ENCODE data around the gene DDR1. TPM values are rescaled to one million over a fixed set of nuclear protein-coding genes. Genes with fewer than 3 reads are reported as not detected.
"Not testable (repeated sequence)": the region's sequence is repeated elsewhere in the genome, so short reads cannot be mapped to it uniquely, and the experiment has no call there.

Gene DDR1
- total RNA-seq, 1 donor from 2014 or later: 8.2 TPM

DNA sequence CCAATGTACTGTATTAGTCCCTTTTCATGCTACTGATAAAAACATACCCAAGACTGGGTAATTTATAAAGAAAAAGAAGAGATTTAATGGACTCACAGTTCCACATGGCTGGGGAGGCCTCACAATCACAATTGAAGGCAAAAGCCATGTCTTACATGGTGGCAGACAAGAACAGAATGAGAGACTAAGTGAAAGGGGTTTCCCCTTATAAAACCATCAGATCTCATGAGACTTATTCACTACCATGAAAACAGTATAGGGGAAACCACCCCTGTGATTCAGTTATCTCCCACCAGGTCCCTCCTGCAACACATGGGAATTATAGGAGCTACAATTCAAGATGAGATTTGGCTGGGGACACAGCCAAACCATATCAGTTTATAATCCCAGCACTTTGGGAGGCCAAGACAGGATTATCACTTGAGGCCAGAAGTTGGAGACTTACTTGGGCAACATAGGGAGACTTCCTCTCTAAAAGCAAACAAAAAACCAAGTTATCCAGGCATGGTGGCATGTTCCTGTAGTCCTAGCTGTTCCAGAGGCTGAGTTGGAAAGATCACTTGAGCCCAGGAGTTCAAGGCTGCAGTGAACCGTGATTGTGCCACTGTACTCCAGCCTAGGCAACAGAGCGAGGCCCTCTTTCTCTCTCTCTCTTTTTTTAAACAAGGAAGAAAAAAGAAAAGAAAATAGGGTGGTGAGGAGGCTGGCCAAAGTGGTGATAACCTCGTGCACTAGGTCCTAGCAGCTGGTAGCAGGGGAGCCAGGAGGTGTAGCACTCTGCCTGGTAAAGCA, 22.9 kb upstream of the DDR1 start:
- H3K9me3 Mint-ChIP-seq (ENCODE audit: unreplicated experiment): peaks cover 5% of the 10 kb centered on the region
- no peak overlapping the region for H3K27ac Mint-ChIP-seq (ENCODE audit: unreplicated experiment)
- H3K4me3 Mint-ChIP-seq (ENCODE audit: unreplicated experiment): no peak overlapping the region
- no peak for DNase-seq (ENCODE audit: low spot score)
- peaks cover 4% of the 10 kb centered on the region for H3K27me3 Mint-ChIP-seq (ENCODE audit: unreplicated experiment)
- peaks cover 7% of the 10 kb centered on the region for H3K36me3 Mint-ChIP-seq (ENCODE audit: low read depth, unreplicated experiment)
- no peaks in the 10 kb centered on the region for H3K4me1 Mint-ChIP-seq (ENCODE audit: unreplicated experiment)
- TF ChIP-seq, protein P1, sequence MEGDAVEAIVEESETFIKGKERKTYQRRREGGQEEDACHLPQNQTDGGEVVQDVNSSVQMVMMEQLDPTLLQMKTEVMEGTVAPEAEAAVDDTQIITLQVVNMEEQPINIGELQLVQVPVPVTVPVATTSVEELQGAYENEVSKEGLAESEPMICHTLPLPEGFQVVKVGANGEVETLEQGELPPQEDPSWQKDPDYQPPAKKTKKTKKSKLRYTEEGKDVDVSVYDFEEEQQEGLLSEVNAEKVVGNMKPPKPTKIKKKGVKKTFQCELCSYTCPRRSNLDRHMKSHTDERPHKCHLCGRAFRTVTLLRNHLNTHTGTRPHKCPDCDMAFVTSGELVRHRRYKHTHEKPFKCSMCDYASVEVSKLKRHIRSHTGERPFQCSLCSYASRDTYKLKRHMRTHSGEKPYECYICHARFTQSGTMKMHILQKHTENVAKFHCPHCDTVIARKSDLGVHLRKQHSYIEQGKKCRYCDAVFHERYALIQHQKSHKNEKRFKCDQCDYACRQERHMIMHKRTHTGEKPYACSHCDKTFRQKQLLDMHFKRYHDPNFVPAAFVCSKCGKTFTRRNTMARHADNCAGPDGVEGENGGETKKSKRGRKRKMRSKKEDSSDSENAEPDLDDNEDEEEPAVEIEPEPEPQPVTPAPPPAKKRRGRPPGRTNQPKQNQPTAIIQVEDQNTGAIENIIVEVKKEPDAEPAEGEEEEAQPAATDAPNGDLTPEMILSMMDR (IDR thresholded peaks at IDR 0.05; ENCODE audit: unreplicated experiment): no peak

DNA sequence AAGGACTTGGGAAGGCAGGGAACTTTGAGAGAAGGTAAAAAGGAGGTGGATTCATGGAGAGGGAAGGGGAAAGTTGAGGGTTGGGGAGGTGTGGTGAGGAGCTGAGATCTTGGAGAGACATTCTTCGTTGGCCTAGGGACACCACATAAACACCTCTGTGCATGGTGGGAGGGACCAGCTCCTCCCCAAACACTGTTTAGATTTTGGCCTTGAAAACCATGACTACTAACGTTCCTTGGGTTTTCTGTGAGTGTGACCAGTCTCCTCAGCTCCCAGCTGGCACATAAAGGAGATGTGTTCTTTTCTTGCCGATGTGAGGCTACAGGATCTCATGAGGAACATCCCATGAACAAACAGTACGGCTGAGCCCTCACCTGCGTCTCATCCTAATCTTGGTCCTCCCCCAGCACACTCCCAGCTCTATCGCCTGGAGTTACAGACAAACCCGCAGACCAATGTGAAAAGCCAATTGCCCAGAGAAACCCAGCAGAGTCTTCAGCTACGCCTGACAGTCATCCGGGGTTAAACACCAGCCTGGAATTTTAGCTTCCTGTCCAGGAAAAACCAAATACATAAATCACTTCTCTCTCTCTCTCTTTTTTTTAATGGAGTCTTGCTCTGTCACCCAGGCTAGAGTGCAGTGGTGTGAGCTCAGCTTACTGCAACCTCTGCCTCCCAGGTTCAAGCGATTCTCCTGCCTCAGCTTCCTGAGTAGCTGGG, 22.0 kb upstream of the DDR1 start:
- Mint-ChIP-seq H3K9me3 (ENCODE audit: unreplicated experiment) (peaks cover 5% of the 10 kb centered on the region), H3K4me3 (ENCODE audit: unreplicated experiment) (no peak overlapping the region), H3K27ac (ENCODE audit: unreplicated experiment) (no peak overlapping the region), H3K4me1 (ENCODE audit: unreplicated experiment) (no peaks in the 10 kb centered on the region), H3K36me3 (ENCODE audit: low read depth, unreplicated experiment) (peaks cover 7% of the 10 kb centered on the region), H3K27me3 (ENCODE audit: unreplicated experiment) (peaks cover 4% of the 10 kb centered on the region)
- TF ChIP-seq, protein P1 (IDR thresholded peaks at IDR 0.05; ENCODE audit: unreplicated experiment): no peak
- DNase-seq (ENCODE audit: low spot score): no peak

DNA sequence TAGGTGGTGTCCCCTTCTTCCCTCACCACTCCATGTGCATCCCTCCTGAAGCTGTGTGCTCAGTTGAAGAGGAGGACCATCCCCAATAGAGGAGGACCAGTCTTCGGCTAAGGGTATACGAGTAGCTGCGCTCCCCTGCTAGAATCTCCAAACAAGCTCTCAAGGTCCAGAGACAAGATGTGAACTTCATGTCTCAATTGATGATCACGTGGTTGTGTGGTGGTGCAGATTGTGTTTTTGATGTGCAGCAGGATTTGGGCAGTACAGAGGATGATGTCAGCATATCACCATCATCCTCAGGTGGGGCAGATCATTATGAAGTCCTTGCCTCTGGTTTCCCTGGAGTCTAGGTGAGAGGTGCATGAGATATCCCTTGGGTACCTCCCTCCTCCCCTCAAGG, 20.0 kb upstream of the DDR1 start:
- TF ChIP-seq, protein P1 (IDR thresholded peaks at IDR 0.05; ENCODE audit: unreplicated experiment): no peak
- no peak for DNase-seq (ENCODE audit: low spot score)
- Mint-ChIP-seq H3K4me1 (ENCODE audit: unreplicated experiment) (no peaks in the 10 kb centered on the region), H3K9me3 (ENCODE audit: unreplicated experiment) (peaks cover 5% of the 10 kb centered on the region), H3K27me3 (ENCODE audit: unreplicated experiment) (peaks cover 4% of the 10 kb centered on the region), H3K27ac (ENCODE audit: unreplicated experiment) (no peak overlapping the region), H3K36me3 (ENCODE audit: low read depth, unreplicated experiment) (peaks cover 7% of the 10 kb centered on the region), H3K4me3 (ENCODE audit: unreplicated experiment) (no peak overlapping the region)

DNA sequence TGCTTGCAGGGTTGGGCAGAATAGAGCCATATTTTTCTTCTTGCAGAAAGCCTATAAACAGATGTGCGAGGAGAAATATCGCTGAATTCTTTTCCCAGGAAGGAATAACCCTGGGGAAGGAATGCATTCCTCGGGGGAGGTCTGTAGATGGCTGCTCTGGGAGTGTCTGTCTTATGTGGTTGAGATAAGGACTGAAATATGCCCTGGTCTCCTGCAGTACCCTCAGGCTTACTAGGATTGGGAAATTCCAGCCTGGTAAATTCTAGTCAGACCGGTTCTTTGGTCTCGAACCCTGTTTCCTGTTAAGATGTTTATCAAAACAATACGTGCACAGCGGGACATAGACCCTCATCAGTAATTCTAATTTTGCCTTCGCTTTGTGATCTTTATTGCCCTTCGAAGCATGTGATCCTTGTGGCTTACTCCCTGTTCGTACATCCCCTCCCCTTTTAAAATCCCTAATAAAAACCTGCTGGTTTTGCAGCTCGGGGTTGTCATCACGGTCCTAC, 15.0 kb upstream of the DDR1 start:
- not testable (repeated sequence) for DNase-seq (ENCODE audit: low spot score); H3K36me3 Mint-ChIP-seq (ENCODE audit: low read depth, unreplicated experiment); H3K9me3 Mint-ChIP-seq (ENCODE audit: unreplicated experiment); H3K27ac Mint-ChIP-seq (ENCODE audit: unreplicated experiment); H3K27me3 Mint-ChIP-seq (ENCODE audit: unreplicated experiment); H3K4me1 Mint-ChIP-seq (ENCODE audit: unreplicated experiment); H3K4me3 Mint-ChIP-seq (ENCODE audit: unreplicated experiment)

DNA sequence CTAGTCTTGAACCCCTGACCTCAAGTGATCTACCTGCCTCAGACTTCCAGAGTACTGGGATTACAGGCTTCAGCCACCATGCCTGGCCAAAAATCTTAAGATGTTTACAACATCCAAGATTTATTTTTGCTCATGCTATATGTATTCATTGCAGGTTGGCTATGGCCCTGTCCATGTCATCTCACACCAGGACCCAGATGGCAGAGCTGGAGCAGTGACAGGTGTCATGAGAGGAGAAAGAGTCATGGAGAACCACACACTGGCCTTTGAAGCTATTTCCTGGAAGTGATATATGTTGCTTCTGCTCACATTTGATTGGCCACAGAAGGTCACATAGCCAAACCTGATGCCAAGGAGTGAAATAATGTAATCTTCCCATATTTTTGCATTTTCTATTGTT, 13.8 kb upstream of the DDR1 start:
- H3K9me3 Mint-ChIP-seq (ENCODE audit: unreplicated experiment): peaks cover 8% of the 10 kb centered on the region
- H3K27me3 Mint-ChIP-seq (ENCODE audit: unreplicated experiment): peaks cover 2% of the 10 kb centered on the region
- no peaks in the 10 kb centered on the region for H3K4me1 Mint-ChIP-seq (ENCODE audit: unreplicated experiment)
- H3K27ac Mint-ChIP-seq (ENCODE audit: unreplicated experiment): no peak overlapping the region
- H3K36me3 Mint-ChIP-seq (ENCODE audit: low read depth, unreplicated experiment): peaks cover 5% of the 10 kb centered on the region
- TF ChIP-seq, protein P1 (IDR thresholded peaks at IDR 0.05; ENCODE audit: unreplicated experiment): no peak
- H3K4me3 Mint-ChIP-seq (ENCODE audit: unreplicated experiment): no peak overlapping the region
- DNase-seq (ENCODE audit: low spot score): no peak

Measured in endothelial cell (in vitro differentiated cells).